ENCODE results near the gene SUPT3H. TPM values are rescaled to one million over a fixed set of nuclear protein-coding genes. Genes with fewer than 3 reads are reported as not detected.

SUPT3H gene
- total and polyA plus RNA-seq, 2 of the 13 experiments (the other 11 are each of a cell fraction or from before 2014, with no cell fraction given) = 11.9 to 36.1 TPM

DNA sequence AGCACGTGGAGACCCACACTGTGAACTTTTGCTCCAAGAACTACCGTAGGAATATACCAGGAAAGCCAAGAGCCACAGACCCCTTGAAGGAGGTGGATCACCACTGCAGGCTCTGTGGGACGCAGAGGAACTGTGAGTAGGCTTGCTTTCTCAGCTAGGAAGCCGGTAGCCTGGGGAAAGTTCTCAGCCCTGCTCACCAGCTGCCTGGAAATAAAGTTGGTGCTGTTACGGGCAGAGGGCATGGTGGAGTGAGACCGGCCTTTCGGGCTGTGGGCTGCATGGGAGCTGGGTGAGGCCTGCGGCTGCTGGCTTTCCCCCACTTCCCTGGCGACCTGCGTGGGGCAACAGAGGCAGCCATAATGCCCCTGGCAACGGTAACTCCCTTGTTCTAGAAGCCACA is 422.6 kb downstream of the SUPT3H start (continued):
- TF ChIP-seq, protein P1, sequence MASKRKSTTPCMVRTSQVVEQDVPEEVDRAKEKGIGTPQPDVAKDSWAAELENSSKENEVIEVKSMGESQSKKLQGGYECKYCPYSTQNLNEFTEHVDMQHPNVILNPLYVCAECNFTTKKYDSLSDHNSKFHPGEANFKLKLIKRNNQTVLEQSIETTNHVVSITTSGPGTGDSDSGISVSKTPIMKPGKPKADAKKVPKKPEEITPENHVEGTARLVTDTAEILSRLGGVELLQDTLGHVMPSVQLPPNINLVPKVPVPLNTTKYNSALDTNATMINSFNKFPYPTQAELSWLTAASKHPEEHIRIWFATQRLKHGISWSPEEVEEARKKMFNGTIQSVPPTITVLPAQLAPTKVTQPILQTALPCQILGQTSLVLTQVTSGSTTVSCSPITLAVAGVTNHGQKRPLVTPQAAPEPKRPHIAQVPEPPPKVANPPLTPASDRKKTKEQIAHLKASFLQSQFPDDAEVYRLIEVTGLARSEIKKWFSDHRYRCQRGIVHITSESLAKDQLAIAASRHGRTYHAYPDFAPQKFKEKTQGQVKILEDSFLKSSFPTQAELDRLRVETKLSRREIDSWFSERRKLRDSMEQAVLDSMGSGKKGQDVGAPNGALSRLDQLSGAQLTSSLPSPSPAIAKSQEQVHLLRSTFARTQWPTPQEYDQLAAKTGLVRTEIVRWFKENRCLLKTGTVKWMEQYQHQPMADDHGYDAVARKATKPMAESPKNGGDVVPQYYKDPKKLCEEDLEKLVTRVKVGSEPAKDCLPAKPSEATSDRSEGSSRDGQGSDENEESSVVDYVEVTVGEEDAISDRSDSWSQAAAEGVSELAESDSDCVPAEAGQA (IDR thresholded peaks at IDR 0.05; ENCODE audit: low read depth) = no peak
- TF ChIP-seq, protein P1 (CRISPR knock-in tag; IDR thresholded peaks at IDR 0.05; ENCODE audit: borderline replicate concordance) = no peak

DNA sequence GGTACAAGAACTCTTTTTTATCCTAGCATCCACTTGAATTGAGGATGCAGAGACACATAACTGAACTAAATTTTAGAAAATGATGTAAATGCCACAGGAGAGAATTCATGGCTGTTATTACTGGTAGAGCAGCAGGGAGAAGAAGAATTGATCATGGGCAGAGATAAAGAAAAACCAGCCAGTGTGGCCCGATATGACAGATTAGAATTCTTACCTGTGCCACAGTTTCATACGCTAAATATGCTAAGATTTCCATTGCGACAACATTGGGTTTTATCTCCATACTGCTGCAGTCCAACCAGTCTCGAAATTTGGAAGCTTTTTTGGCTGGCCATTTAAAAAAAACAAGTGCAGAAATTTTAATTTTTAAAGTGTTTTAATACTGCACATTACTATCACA is 423.5 kb downstream of the SUPT3H start:
- ATAC-seq (no peak), FAIRE-seq (no peak), DNase-seq (ENCODE audit: low spot score) (no peak)
- Histone ChIP-seq H3K27ac (ENCODE audit: extremely low read length, insufficient read depth, low read length) (no peak overlapping the region), H3K4me1 (ENCODE audit: insufficient read depth, low read length) (peaks cover 17% of the 10 kb centered on the region), H3K9me3 (ENCODE audit: low read length) (peaks cover 12% of the 10 kb centered on the region), H3K9ac (ENCODE audit: insufficient read depth, low read depth, low read length) (no peak overlapping the region), H3K27me3 (ENCODE audit: control insufficient read depth in 1 of 2, insufficient read depth in 2 of 2, low read length in 2 of 2) (no peaks in the 10 kb centered on the region), H3K79me2 (ENCODE audit: insufficient read depth, low read length) (no peaks in the 10 kb centered on the region), H4K20me1 (ENCODE audit: insufficient read depth, low read length) (no peaks in the 10 kb centered on the region), H3K4me3 (replicated peaks in 1 of 3; ENCODE audit: insufficient read depth in 1 of 3, low read depth in 2 of 3, low read length in 3 of 3) (no peak overlapping the region), H3K36me3 (replicated peaks in 1 of 2; ENCODE audit: control insufficient read depth in 1 of 2, insufficient read depth in 2 of 2, low read length in 2 of 2) (peaks cover 0 to 4% of the 10 kb centered on the region in 2 experiments; a peak in 1 of 5 replicates), H2AFZ (ENCODE audit: low read length) (no peak overlapping the region), H3K4me2 (ENCODE audit: low read depth, low read length) (no peak overlapping the region)
- intact Hi-C loops (cut with micrococcal nuclease; ENCODE audit: unreplicated experiment) = no loop called here
- TF ChIP-seq KLF15 (CRISPR knock-in tag; IDR thresholded peaks at IDR 0.05; ENCODE audit: borderline replicate concordance) = no peak
- ChIA-PET CTCF (ENCODE audit: low intra/inter-chr PET ratio, low total read pairs) (no interaction called here), POLR2A (no interaction called here)
- in situ Hi-C loops (cut with HindIII; ENCODE audit: extremely low pct_ligation_motif_present, low pct_unique_long_range_greater_than_20kb) = no loop called here
- WGBS (ENCODE audit: low lambda C conversion rate) = 97% methylated on average over 4 of the region's 4 CpGs
- no TSS peak for BruUV-seq (replicated peaks)

All from HepG2 (cell line).